Activated T-helper 1 cell treated with anti-CD3 and anti-CD28 coated beads, Interleukin-12 subunit alpha, Interleukin-12 subunit beta, Interleukin-2, Interleukin-4 antibody, amounts not matched to agents 30 ng/mL and 10 ng/mL and 1 ng/mL, durations not matched to agents 14 hours and 24 hours and 36 hours (primary cell): Measurements from ENCODE around the gene OR4D6. TPM values are rescaled to one million over a fixed set of nuclear protein-coding genes. Genes with fewer than 3 reads are reported as not detected.
"Not testable (repeated sequence)": the region's sequence is repeated elsewhere in the genome, so short reads cannot be mapped to it uniquely, and the experiment has no call there.

Experiments used
- DNase-seq: peaks from one replicate; pipeline ENCODE4 v3.0.0; 2021; ENCODE audit warnings: low spot score
- H3K27ac Mint-ChIP-seq: one replicate; pipeline ENCODE4 v1.8.0; 2021; ENCODE audit warnings: mild to moderate bottlenecking, mixed read lengths
- H3K27me3 Mint-ChIP-seq: one replicate; pipeline ENCODE4 v1.8.0; 2022; ENCODE audit warnings: mild to moderate bottlenecking, moderate library complexity, mixed read lengths; ENCODE audit not compliant: insufficient read depth
- H3K36me3 Mint-ChIP-seq: one replicate; pipeline ENCODE4 v1.8.0; 2021; ENCODE audit warnings: low read depth, mixed read lengths
- H3K4me1 Mint-ChIP-seq: one replicate; pipeline ENCODE4 v1.8.0; 2021; ENCODE audit warnings: low read depth, mixed read lengths
- H3K4me3 Mint-ChIP-seq: one replicate; pipeline ENCODE4 v1.8.0; 2021; ENCODE audit warnings: mild to moderate bottlenecking, moderate library complexity, mixed read lengths
- H3K9me3 Mint-ChIP-seq: one replicate; pipeline ENCODE4 v1.8.0; 2021; ENCODE audit warnings: mixed read lengths
- intact Hi-C: fragments of 100-400 bp; cut with micrococcal nuclease; formaldehyde crosslinking; loops from one replicate; pipeline ENCODE4 v1.15.1; 2024
- total RNA-seq: library from RNA; stranded (reverse); gene quantifications from 2 replicates; pipeline ENCODE4 v1.2.3, GENCODE V29; 2022

OR4D6 gene
- total RNA-seq, 1 donor from 2014 or later = not detected

DNA sequence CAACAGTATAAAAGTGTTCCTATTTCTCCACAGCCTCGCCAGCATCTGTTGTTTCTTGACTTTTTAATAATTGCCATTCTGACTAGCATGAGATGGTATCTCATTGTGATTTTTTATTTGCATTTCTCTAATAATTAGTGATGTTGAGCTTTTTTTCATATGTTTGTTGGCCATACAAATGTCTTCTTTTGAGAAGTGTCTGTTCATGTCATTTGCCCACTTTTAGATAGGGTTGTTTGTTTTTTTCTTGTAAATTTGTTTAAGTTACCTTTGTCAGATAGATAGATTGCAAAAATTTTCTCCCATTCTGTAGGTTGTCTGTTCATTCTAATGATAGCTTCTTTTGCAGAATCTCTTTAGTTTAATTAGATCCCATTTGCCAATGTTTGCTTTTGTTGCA is 11.1 kb upstream of the OR4D6 start:
- intact Hi-C loops, H3K9me3 Mint-ChIP-seq: not testable (repeated sequence)

GRCh38 chr11:59448484-59448883 is 8.3 kb upstream of the OR4D6 start:
- H3K27ac Mint-ChIP-seq = no peak overlapping the region
- H3K9me3 Mint-ChIP-seq = peaks cover 9% of the 10 kb centered on the region
- no peak overlapping the region for H3K4me3 Mint-ChIP-seq
- no peaks in the 10 kb centered on the region for H3K36me3 Mint-ChIP-seq
- DNase-seq = no peak
- intact Hi-C loops = no loop called here
- H3K4me1 Mint-ChIP-seq = no peaks in the 10 kb centered on the region
- peaks cover 7% of the 10 kb centered on the region for H3K27me3 Mint-ChIP-seq

More for the DNA sequence above, 11.1 kb upstream of the OR4D6 start:
- not testable (repeated sequence) for H3K27ac Mint-ChIP-seq, H3K27me3 Mint-ChIP-seq, H3K4me3 Mint-ChIP-seq, H3K4me1 Mint-ChIP-seq, H3K36me3 Mint-ChIP-seq, DNase-seq

DNA sequence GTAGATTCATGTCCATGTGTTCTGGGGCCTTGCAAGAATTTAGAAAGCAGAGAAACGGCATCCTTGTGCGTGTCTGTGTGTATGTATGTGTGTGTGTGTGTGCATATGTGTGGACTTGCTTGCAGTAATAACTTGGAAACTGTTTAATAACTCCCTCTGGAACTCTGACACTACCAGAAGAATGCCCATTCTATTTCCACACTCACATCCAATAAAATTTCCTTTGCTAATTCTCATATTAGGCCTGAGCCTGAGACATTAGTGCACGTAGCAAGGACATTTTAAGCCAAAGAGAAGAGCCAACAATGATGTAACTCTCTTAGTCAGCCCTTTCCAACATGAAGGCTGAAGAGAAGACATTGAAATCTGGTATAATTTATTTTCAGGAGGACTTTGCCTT is 3.2 kb downstream of the OR4D6 start:
- peaks cover 6% of the 10 kb centered on the region for H3K27me3 Mint-ChIP-seq
- H3K9me3 Mint-ChIP-seq = no peaks in the 10 kb centered on the region
- H3K4me3 Mint-ChIP-seq = no peak overlapping the region
- no peaks in the 10 kb centered on the region for H3K4me1 Mint-ChIP-seq
- intact Hi-C loops = no loop called here
- DNase-seq = no peak
- no peak overlapping the region for H3K27ac Mint-ChIP-seq
- no peaks in the 10 kb centered on the region for H3K36me3 Mint-ChIP-seq

DNA sequence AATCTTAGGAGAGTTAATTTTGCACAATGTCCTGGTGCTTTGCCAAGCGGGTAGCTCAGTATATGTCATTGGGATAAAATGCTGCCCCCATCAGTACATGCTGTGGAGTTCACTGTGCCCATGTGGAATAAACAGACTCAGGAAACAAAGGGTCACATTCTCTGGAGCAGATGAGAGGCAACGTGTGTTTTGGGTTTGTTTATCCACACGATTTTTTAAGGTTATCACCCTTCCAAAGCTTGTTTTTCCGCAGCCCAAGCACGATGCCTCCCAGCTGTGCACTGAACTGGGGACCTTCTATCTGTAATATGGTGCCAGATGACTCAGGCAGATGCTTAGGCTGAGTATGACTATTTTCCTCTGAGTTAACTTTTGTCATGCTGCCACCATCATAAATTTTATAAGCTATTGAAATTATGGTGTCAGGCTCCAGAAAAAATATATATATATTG is 6.5 kb downstream of the OR4D6 start:
- H3K4me1 Mint-ChIP-seq = no peaks in the 10 kb centered on the region

DNA sequence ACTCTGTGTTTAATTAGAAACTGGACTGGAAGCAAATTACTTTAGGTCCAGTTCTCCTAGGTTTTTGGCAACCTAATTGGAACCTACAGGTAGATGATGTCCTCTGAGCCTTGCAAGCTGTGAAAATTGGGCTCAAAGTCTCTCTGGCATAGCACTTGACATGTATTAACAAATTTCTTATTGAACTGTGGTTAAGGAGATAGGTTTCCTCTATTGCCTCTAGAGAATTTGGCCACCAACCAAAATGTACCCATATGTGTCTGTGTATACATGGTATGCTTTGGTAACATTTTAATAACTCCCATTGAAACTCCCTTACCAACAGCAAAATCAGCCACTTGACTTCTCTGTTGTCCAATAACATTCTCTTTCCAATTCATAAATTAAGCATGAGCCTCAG is 16.3 kb downstream of the OR4D6 start, which contains the start of gene OR4D10:
TSS of gene OR4D10 (plus strand) at position 301 of the 400 bp plus-strand sequence. CDS start 4,115 bp downstream, outside the sequence.
- Mint-ChIP-seq H3K4me1 (no peaks in the 10 kb centered on the region), H3K9me3 (no peaks in the 10 kb centered on the region), H3K27ac (no peak within 1 kb of the TSS), H3K4me3 (no peak within 1 kb of the TSS), H3K27me3 (peaks cover 1% of the 10 kb centered on the region), H3K36me3 (no peaks in the 10 kb centered on the region)
- no peak for DNase-seq
- intact Hi-C loops = no loop called here

More for the DNA sequence above, 6.5 kb downstream of the OR4D6 start:
- DNase-seq = no peak
- intact Hi-C loops = no loop called here
- no peak overlapping the region for H3K27ac Mint-ChIP-seq
- no peaks in the 10 kb centered on the region for H3K36me3 Mint-ChIP-seq
- H3K9me3 Mint-ChIP-seq = no peaks in the 10 kb centered on the region
- H3K4me3 Mint-ChIP-seq = no peak overlapping the region
- H3K27me3 Mint-ChIP-seq = peaks cover 8% of the 10 kb centered on the region

- intact Hi-C loops = no loop called here
- no peaks in the 10 kb centered on the region for H3K27me3 Mint-ChIP-seq
- DNase-seq = no peak
- H3K9me3 Mint-ChIP-seq = no peaks in the 10 kb centered on the region
- no peak overlapping the region for H3K4me3 Mint-ChIP-seq
- H3K36me3 Mint-ChIP-seq = no peaks in the 10 kb centered on the region
- H3K27ac Mint-ChIP-seq = no peak overlapping the region
- no peaks in the 10 kb centered on the region for H3K4me1 Mint-ChIP-seq
Observed at GRCh38 chr11:59475176-59475575, 18.4 kb downstream of the OR4D6 start.

DNA sequence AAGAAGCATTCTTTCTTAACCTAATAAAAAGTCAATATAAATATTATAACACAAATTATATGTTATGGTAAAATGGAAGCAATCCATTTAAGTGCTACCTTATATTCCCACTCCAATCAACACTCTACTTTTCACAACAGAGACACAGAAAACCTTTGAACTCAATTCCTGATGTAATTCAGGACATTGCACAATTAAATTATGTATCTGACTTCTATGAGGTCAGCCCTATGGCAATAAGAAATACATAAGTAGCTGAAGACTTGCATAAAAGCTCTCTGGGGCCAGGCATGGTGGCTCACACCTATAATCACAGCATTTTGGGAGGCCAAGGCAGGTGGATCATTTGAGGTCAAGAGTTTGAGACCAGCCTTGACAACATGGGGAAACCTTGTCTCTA is 23.1 kb downstream of the OR4D6 start:
- H3K4me1 Mint-ChIP-seq = no peaks in the 10 kb centered on the region
- no peaks in the 10 kb centered on the region for H3K36me3 Mint-ChIP-seq
- H3K27ac Mint-ChIP-seq = no peak overlapping the region
- intact Hi-C loops = no loop called here
- no peaks in the 10 kb centered on the region for H3K27me3 Mint-ChIP-seq
- H3K9me3 Mint-ChIP-seq = no peaks in the 10 kb centered on the region
- no peak for DNase-seq
- H3K4me3 Mint-ChIP-seq = no peak overlapping the region

- intact Hi-C loops = no loop called here
- Mint-ChIP-seq H3K9me3 (no peaks in the 10 kb centered on the region), H3K27ac (no peak overlapping the region), H3K4me3 (no peak overlapping the region), H3K36me3 (no peaks in the 10 kb centered on the region), H3K4me1 (no peaks in the 10 kb centered on the region), H3K27me3 (peaks cover under 1% of the 10 kb centered on the region)
- DNase-seq = no peak
Observed at GRCh38 chr11:59480359-59480758, 23.6 kb downstream of the OR4D6 start.

DNA sequence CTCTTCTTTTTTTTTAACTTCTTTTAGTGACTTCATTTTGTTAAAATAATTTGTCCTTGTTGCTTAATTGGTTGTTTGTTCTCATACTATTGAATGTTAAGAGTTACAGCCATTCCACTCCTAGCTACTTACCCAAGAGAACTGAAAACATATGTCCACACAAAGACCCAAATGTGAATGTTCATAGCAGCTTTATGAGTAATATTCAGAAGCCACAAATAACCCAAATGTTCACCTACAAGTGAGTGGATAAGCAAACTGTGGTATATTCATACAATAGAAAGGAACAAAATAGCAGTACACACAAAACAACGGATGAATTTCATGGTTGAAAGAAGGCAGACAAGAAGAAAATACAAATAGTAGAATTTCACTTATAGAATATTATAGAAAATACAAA is 45.2 kb downstream of the OR4D6 start:
- intact Hi-C loops = no loop called here
- Mint-ChIP-seq H3K36me3 (no peaks in the 10 kb centered on the region), H3K4me1 (no peaks in the 10 kb centered on the region)

GRCh38 chr11:59503276-59503675 is 46.5 kb downstream of the OR4D6 start, which contains the start of gene OR4D11:
TSS of gene OR4D11 (plus strand) at chr11:59503576. CDS start at chr11:59503576, 0 bp downstream.
- no peaks in the 10 kb centered on the region for H3K9me3 Mint-ChIP-seq
- no peak for DNase-seq
- H3K4me1 Mint-ChIP-seq = no peaks in the 10 kb centered on the region
- no peaks in the 10 kb centered on the region for H3K36me3 Mint-ChIP-seq
- peaks cover 7% of the 10 kb centered on the region for H3K27me3 Mint-ChIP-seq
- intact Hi-C loops = no loop called here
- no peak within 1 kb of the TSS for H3K27ac Mint-ChIP-seq
- no peak within 1 kb of the TSS for H3K4me3 Mint-ChIP-seq

More for the DNA sequence above, 45.2 kb downstream of the OR4D6 start:
- Mint-ChIP-seq H3K27ac (no peak overlapping the region), H3K4me3 (no peak overlapping the region), H3K27me3 (peaks cover 7% of the 10 kb centered on the region), H3K9me3 (no peaks in the 10 kb centered on the region)
- DNase-seq = no peak

Other genes with a start within 250 kb of the OR4D6 start
- gene MPEG1, start 244.0 kb upstream of the OR4D6 start, total RNA-seq = not detected in 2 replicates
- gene OR5AN1, start 98.1 kb upstream of the OR4D6 start, total RNA-seq = not detected in 2 replicates
- gene OR5A2, start 30.5 kb upstream of the OR4D6 start, total RNA-seq = not detected in 2 replicates
- not detected in 2 replicates for gene OR5A1, start 20.5 kb upstream of the OR4D6 start, total RNA-seq
- gene OR4D10, start 16.4 kb downstream of the OR4D6 start, total RNA-seq = not detected in 2 replicates
- not detected in 2 replicates for gene OR4D11, start 46.6 kb downstream of the OR4D6 start, total RNA-seq
- not detected in 2 replicates for gene OR4D9, start 54.6 kb downstream of the OR4D6 start, total RNA-seq
- gene OSBP, start 158.8 kb downstream of the OR4D6 start, total RNA-seq = 40.5 and 41.7 TPM in 2 replicates
- 68.7 and 74.0 TPM in 2 replicates for gene PATL1, start 212.1 kb downstream of the OR4D6 start, total RNA-seq